Body of pancreas (tissue), 4 donors: ENCODE results near the gene PSG3.
"Not testable (repeated sequence)": the region's sequence is repeated elsewhere in the genome, so short reads cannot be mapped to it uniquely, and the experiment has no call there.

Experiments used
- POLR2A ChIP-seq, 3 donors: fragments of 450-650 bp; IDR thresholded peaks; one replicate each; pipeline ENCODE4 v1.6.1; 2016; ENCODE audit warnings: antibody characterized with exemption in 3 of 3, mild to moderate bottlenecking in 2 of 3
- TF ChIP-seq, protein P1 (sequence below), 7 experiments: fragments of 450-650 bp in 4 of 7; fragments of 200-600 bp in 3 of 7; sonication (generic) in 3 of 7; IDR thresholded peaks; one replicate each; pipeline ENCODE4 v1.5.1; 2016 to 2019; ENCODE audit warnings: antibody characterized with exemption in 7 of 7

DNA sequence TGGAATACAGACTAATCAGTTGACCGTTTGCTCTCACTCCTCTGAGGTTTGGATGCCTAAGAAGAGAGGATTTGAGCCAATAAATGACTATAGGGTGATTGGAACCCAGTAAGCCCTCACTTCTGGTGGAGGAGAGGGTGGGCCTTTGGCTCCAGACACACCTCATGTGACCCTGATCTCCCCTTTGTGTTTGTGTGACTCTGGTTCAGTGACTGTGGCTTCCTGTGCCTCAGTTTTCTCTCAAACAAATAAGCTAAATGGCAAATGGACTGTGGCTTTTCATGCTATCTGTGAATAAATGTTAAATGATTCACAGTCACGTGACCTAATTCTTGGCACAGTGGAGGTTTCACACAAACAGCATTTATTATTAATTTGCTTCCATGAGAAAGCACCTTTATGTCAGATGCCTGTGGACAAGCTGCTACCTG is 2.7 kb downstream of the PSG3 start:
- TF ChIP-seq, protein P1, sequence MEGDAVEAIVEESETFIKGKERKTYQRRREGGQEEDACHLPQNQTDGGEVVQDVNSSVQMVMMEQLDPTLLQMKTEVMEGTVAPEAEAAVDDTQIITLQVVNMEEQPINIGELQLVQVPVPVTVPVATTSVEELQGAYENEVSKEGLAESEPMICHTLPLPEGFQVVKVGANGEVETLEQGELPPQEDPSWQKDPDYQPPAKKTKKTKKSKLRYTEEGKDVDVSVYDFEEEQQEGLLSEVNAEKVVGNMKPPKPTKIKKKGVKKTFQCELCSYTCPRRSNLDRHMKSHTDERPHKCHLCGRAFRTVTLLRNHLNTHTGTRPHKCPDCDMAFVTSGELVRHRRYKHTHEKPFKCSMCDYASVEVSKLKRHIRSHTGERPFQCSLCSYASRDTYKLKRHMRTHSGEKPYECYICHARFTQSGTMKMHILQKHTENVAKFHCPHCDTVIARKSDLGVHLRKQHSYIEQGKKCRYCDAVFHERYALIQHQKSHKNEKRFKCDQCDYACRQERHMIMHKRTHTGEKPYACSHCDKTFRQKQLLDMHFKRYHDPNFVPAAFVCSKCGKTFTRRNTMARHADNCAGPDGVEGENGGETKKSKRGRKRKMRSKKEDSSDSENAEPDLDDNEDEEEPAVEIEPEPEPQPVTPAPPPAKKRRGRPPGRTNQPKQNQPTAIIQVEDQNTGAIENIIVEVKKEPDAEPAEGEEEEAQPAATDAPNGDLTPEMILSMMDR (IDR thresholded peaks at IDR 0.05), result not testable (repeated sequence)
- TF ChIP-seq POLR2A (IDR thresholded peaks at IDR 0.05), result not testable (repeated sequence)
